GM12801 (cell line): Measurements from ENCODE around the gene CA5A.

Experiments
- CTCF ChIP-seq: IDR thresholded peaks from one replicate; pipeline ENCODE4 v1.5.1; 2011; ENCODE audit warnings: control low read depth; ENCODE audit not compliant: insufficient read length; ENCODE audit errors: extremely low read depth

CA5A gene

GRCh38 chr16:87842209-87842869 lies 94.0 kb downstream of the CA5A start:
- TF ChIP-seq CTCF, result no peak

DNA sequence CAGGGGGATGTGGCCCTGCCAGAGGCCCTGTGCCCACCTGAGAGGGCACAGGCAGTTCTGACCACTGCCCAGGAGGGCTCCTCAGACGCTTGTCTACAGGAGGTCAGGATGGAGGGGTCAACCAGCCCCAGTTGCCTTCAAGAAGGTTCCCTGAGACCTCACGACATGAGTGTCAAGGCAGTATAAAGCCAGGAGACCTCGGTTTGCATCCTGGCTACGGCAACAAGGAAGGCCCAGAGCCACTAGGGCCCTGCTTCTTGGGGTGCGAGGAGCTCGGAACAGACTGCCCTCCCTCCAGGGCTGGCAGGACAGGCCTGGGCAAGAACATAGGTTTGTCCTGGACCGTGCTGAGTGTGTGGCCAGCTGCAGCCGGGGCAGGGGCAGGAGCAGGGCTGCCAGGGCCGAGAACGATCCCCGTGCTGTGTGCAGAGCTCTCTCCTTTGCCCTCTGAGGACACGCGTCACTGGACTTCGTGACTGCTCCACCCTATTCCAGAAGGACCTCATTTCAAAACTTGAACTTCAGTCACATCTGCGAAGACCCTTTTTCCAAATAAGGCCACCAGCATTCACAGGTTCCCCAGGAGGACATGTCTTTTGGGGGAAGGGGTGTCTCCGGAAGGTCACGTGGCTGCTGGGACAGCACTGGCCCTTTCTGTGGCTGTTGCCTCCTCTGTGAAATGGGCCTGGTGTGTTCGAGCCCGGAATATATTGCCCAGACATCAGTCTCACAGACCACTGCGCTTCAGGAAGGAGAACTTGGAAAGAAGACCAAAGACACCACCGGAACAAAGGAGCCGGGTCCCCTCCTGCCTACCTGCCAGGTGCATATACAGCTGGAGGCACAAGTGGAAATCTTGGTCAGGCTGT lies 94.8 kb downstream of the CA5A start:
- no peak for TF ChIP-seq CTCF

- no peak for TF ChIP-seq CTCF
Observed at GRCh38 chr16:87840271-87840978, 95.9 kb downstream of the CA5A start.

DNA sequence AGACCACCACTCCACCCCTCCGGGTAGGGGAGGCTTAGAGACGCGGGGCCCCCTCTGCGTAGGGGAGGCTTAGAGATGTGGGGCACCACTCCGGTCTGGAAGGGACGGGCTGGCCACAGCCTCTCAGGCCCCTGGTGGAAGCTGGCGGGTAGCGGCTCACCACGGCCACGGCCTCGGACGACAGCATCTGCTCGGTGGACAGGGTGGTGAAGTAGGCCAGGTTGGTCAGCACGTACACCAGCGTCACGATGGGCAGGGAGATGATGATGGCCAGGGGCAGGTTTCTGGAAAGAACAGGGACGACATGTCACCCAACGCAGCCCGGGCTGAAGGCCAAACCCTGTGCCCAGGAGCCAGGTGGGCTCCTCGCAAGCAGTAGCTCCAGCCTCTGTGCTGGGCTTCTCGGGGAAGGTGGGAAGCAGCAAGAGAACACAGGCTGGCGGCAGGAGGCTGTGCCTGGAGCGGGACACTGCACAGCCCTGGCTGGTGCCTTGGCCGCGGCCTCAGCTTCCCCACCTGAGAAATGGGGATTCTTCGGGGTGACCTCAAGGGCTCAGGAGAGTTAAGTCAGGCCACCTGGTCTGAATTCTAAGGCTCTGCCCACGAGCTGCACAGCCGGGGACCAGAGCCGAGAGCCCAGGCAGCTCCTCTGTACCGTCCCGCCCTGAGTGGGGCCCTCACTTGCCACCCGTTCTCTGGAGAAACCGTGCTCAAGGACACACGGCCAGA lies 96.6 kb downstream of the CA5A start:
- TF ChIP-seq CTCF, result no peak

DNA sequence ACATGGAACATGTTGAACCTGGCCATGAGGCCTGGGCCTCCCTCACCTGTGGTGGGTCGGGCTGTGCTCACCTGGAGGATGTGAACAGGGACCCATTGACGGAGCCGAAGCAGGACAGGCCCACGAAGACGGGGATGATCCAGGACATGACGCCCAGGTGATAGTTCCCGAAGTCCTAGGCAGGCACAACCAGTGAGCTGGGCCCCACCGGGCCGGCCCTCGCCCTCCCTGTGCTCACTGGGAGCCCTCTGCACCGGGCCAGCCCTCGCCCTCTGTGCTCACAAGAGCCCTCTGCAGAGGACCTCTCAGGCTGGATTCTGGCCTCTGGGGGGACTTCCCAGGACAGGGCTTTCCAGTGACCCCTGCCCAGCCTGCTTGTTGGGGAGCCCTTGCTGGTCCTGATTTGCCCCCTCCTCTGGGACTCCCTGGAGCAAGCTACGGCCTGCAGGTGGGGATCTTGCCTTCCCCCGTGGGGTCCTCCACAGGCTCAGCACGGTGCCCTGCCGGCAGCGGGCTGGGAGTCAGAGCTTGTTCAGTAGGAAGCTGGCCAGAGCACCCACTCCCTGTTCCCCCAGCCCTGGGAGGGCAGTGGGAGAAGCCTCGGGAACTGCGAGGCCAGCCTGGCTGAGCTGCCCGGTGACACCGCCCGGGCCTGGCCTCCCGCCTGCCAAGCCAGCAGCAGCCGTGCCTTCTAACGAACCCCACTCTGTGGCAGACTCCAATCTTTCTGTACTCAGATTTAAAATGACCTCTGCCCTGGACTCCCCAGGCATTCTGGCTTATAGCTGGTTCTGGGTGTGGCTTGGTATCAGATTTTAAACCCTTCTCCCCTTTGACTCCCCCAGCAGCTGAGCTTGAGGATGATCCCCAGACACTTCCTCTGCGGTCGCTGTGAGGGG lies 97.4 kb downstream of the CA5A start:
- TF ChIP-seq CTCF, result no peak
